HEK293 (cell line): Measurements from ENCODE around the gene DACT2.

Source experiments
- CTCF ChIP-seq: fragments of 450-650 bp; formaldehyde crosslinking; IDR thresholded peaks from 2 replicates; pipeline ENCODE4 v1.5.1; 2016; ENCODE audit warnings: missing biosample characterization, missing genetic modification characterization
- ZNF114 ChIP-seq: fragments of 450-650 bp; formaldehyde crosslinking; IDR thresholded peaks from 2 replicates; pipeline ENCODE4 v1.5.0; 2017; ENCODE audit warnings: missing biosample characterization, missing genetic modification characterization

DNA sequence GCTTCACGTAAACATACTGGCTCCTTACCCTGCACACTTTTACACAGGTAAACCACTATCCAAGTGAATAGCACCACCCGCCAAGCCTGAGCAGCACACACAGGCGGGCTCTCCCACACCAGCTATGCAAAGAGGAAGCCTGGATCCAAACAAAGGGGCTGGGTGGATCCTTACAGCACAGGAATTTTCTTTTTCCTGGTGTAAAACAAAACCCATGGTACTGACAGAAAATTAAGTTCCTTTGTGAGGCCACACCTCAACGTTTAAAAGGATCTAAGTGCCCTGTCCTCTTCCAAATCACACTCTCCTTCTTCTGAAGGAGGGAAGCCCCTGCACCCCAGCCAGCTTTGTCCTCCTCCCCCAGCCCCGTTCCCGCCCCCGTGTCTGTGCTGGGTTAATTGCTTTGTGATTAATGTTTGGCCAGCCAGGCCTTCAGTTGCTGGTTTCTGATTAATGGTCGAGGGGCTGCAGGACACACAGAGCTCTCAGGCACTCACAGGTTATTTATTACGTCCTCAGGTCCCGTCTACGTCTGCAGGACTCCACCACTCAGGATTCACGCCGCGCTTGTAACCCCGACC is 6.1 kb downstream of the DACT2 start:
- TF ChIP-seq ZNF114 (no peak), CTCF (tag by site-specific recombination) (no peak)
